ENCODE measurements around the gene TMEM165. TPM values are rescaled to one million over a fixed set of nuclear protein-coding genes. Genes with fewer than 3 reads are reported as not detected.

Gene TMEM165
- total and polyA plus RNA-seq, 2 donors (not counting 3 experiments of a cell fraction or from before 2014, with no cell fraction given), result 144 to 177 TPM

- TF ChIP-seq JUN (IDR thresholded peaks at IDR 0.05; ENCODE audit: borderline replicate concordance, insufficient read depth, insufficient read length, low read depth) (no peak), MYC (IDR thresholded peaks at IDR 0.05; ENCODE audit: low read depth, low read length) (no peak), POLR2AphosphoS5 (IDR thresholded peaks at IDR 0.05; ENCODE audit: insufficient read depth, low read depth, low read length) (no peak), EZH2 (IDR thresholded peaks at IDR 0.05; ENCODE audit: borderline replicate concordance, low read depth, low read length, severe bottlenecking) (no peak), FOS (IDR thresholded peaks at IDR 0.05; ENCODE audit: borderline replicate concordance, insufficient read depth, low read length) (no peak), POLR2A (IDR thresholded peaks at IDR 0.05; ENCODE audit: low read depth, low read length) (no peak), GATA2 (IDR thresholded peaks at IDR 0.05; ENCODE audit: insufficient read depth, insufficient read length, low read depth, low read length) (no peak)
- TF ChIP-seq, protein P1, sequence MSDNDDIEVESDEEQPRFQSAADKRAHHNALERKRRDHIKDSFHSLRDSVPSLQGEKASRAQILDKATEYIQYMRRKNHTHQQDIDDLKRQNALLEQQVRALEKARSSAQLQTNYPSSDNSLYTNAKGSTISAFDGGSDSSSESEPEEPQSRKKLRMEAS (IDR thresholded peaks at IDR 0.05; ENCODE audit: insufficient read depth, insufficient read length), result no peak
- TF ChIP-seq, protein P2, sequence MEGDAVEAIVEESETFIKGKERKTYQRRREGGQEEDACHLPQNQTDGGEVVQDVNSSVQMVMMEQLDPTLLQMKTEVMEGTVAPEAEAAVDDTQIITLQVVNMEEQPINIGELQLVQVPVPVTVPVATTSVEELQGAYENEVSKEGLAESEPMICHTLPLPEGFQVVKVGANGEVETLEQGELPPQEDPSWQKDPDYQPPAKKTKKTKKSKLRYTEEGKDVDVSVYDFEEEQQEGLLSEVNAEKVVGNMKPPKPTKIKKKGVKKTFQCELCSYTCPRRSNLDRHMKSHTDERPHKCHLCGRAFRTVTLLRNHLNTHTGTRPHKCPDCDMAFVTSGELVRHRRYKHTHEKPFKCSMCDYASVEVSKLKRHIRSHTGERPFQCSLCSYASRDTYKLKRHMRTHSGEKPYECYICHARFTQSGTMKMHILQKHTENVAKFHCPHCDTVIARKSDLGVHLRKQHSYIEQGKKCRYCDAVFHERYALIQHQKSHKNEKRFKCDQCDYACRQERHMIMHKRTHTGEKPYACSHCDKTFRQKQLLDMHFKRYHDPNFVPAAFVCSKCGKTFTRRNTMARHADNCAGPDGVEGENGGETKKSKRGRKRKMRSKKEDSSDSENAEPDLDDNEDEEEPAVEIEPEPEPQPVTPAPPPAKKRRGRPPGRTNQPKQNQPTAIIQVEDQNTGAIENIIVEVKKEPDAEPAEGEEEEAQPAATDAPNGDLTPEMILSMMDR (IDR thresholded peaks at IDR 0.05; ENCODE audit: extremely low read depth in 1 of 2, insufficient read depth in 1 of 2, low read depth in 1 of 2, low read length in 2 of 2), result no peak
- H3K9me3 ChIP-seq (replicated peaks; ENCODE audit: control insufficient read depth, insufficient read depth, low read length), result peaks cover 3% of the 10 kb centered on the region
- H3K27ac ChIP-seq (ENCODE audit: insufficient read depth, low read depth, low read length), result no peak overlapping the region
- FAIRE-seq, result no peak
- H3K79me2 ChIP-seq (ENCODE audit: control insufficient read depth, insufficient read depth, low read length), result no peaks in the 10 kb centered on the region
- BruUV-seq (replicated peaks), result no TSS peak
- CTCF ChIA-PET, result interaction anchor here (2.2 kb wide), 1 partner anchor 9 kb away, joined by 6 read pairs; no protein-coding TSS in a partner anchor
- intact Hi-C loops (cut with micrococcal nuclease) (no loop called here), dilution Hi-C loops (cut with MboI; ENCODE audit: extremely low pct_ligation_motif_present, low sequenced_read_pairs) (no loop called here)
- peaks cover 5 to 7% of the 10 kb centered on the region in 2 experiments for H3K36me3 ChIP-seq (ENCODE audit: control insufficient read depth in 2 of 2, extremely low read depth in 1 of 2, insufficient read depth in 2 of 2, low read length in 2 of 2)
- no peaks in the 10 kb centered on the region for H3K4me1 ChIP-seq (ENCODE audit: control insufficient read depth, extremely low read depth, insufficient read depth, low read length)
- H4K20me1 ChIP-seq (replicated peaks; ENCODE audit: control insufficient read depth, extremely low read depth, insufficient read depth, low read length), result no peaks in the 10 kb centered on the region
- no peak overlapping the region for H2AFZ ChIP-seq (ENCODE audit: low read depth, low read length)
- H3K9ac ChIP-seq (replicated peaks; ENCODE audit: extremely low read depth, insufficient read depth, low read length), result no peak overlapping the region
- H3K9me1 ChIP-seq (replicated peaks; ENCODE audit: control insufficient read depth, extremely low read depth, insufficient read depth, low read length), result no peaks in the 10 kb centered on the region
- H3K4me3 ChIP-seq (replicated peaks in 1 of 3; ENCODE audit: insufficient read depth in 1 of 3, low read depth in 1 of 3, low read length in 3 of 3), result no peak overlapping the region
- DNase-seq (ENCODE audit: low read depth, low spot score), result no peak
- no peak overlapping the region for H3K4me2 ChIP-seq (ENCODE audit: insufficient read depth, low read length)
- no peaks in the 10 kb centered on the region for H3K27me3 ChIP-seq (ENCODE audit: control insufficient read depth in 2 of 2, insufficient read depth in 2 of 2, low read length in 2 of 2)
- POLR2A ChIA-PET, result no interaction called here
These were observed 74.2 kb downstream of the TMEM165 start for GRCh38 chr4:55469979-55470378.

Small RNAs within 50 kb of the gene (small RNA-seq; reads per million reads assigned to genes)
- gene RF00019 (ENCODE audit: insufficient read depth, insufficient read length, low read depth, low replicate concordance), result not detected

Other genes starting within 250 kb of the TMEM165 start
- gene SRD5A3, start 49.7 kb upstream of the TMEM165 start, total RNA-seq, result 24.3 and 30.4 TPM in 2 replicates
- gene SRD5A3, start 49.7 kb upstream of the TMEM165 start, polyA plus RNA-seq, result 23.6 and 29.0 TPM in 2 replicates
- gene CLOCK, start 151.0 kb downstream of the TMEM165 start, total RNA-seq, result 22.2 and 23.8 TPM in 2 replicates
- gene CLOCK, start 151.0 kb downstream of the TMEM165 start, polyA plus RNA-seq, result 7.4 and 7.5 TPM in 2 replicates
- gene PDCL2, start 196.3 kb downstream of the TMEM165 start, total RNA-seq, result not detected in 2 replicates
- gene PDCL2, start 196.3 kb downstream of the TMEM165 start, polyA plus RNA-seq, result not detected in 2 replicates
- gene NMU, start 240.3 kb downstream of the TMEM165 start, total RNA-seq, result 3.7 TPM in 1 of 2 replicates, not detected in the other
- gene NMU, start 240.3 kb downstream of the TMEM165 start, polyA plus RNA-seq, result 1.4 and 1.6 TPM in 2 replicates

All from endothelial cell of umbilical vein (primary cell).